Lung (tissue), 12 donors: ENCODE results near the gene PLAAT5. TPM values are rescaled to one million over a fixed set of nuclear protein-coding genes. Genes with fewer than 3 reads are reported as not detected.
"Not testable (repeated sequence)": the region's sequence is repeated elsewhere in the genome, so short reads cannot be mapped to it uniquely, and the experiment has no call there.

Experiments
- ATAC-seq: fragments of 200-7000 bp; cut with Tn5 transposase; one replicate; pipeline ENCODE4 v1.9.1; 2020; ENCODE audit warnings: moderate number of reproducible peaks; ENCODE audit not compliant: insufficient read depth, low FRiP score
- DNase-seq, 3 donors: peaks; one replicate each; pipeline ENCODE4 v3.0.0-alpha.2; 2013 to 2017
- H3K27ac ChIP-seq, 2 donors: one replicate each; pipeline ENCODE4 v1.5.1; 2013; ENCODE audit warnings: mild to moderate bottlenecking in 2 of 2, moderate library complexity in 2 of 2, control low read depth in 1 of 2, inconsistent platforms in 1 of 2, low read depth in 1 of 2, low read length in 1 of 2
- H3K27me3 ChIP-seq, 3 donors: one replicate each; pipeline ENCODE4 v1.5.1; 2013; ENCODE audit warnings: low read length in 2 of 3; ENCODE audit not compliant: control insufficient read depth in 3 of 3, insufficient read depth in 3 of 3
- H3K36me3 ChIP-seq, 4 donors: one replicate each; pipeline ENCODE4 v1.5.1; 2013; ENCODE audit warnings: low read length in 4 of 4, mild to moderate bottlenecking in 1 of 4, moderate library complexity in 1 of 4; ENCODE audit not compliant: control insufficient read depth in 4 of 4, insufficient read depth in 4 of 4
- H3K4me1 ChIP-seq, 5 donors: one replicate each; pipeline ENCODE4 v1.5.1; 2013; ENCODE audit warnings: low read length in 5 of 5, mild to moderate bottlenecking in 2 of 5, moderate library complexity in 1 of 5; ENCODE audit not compliant: control insufficient read depth in 5 of 5, insufficient read depth in 5 of 5
- H3K4me3 ChIP-seq: one replicate; pipeline ENCODE4 v1.5.1; 2013; ENCODE audit warnings: mild to moderate bottlenecking, control low read depth, moderate library complexity
- H3K9ac ChIP-seq, 2 donors: one replicate each; pipeline ENCODE4 v1.5.1; 2013; ENCODE audit warnings: low read length in 2 of 2, control low read depth in 1 of 2; ENCODE audit not compliant: insufficient read depth in 1 of 2
- H3K9me3 ChIP-seq, 4 donors: one replicate each; pipeline ENCODE4 v1.5.1; 2013; ENCODE audit warnings: low read length in 3 of 4, mild to moderate bottlenecking in 1 of 4, moderate library complexity in 1 of 4; ENCODE audit not compliant: control insufficient read depth in 4 of 4, insufficient read depth in 3 of 4
- CTCF ChIP-seq: IDR thresholded peaks from 2 replicates; pipeline ENCODE4 v1.5.1; 2012; ENCODE audit warnings: mild to moderate bottlenecking; ENCODE audit errors: control extremely low read depth, extremely low read depth
- WGBS, 2 donors: extraction: QIAGEN DNeasy Blood & Tissue Kit; methylation state at CpG; one replicate each; pipeline ENCODE4 v1.1.7; 2013; 5-methylcytosine and 5-hydroxymethylcytosine counted together
- polyA plus RNA-seq, 2 donors: library from polyadenylated mRNA; stranded (reverse); fragments of 200-250 nt; gene quantifications; one replicate each; pipeline ENCODE4 v1.2.1, GENCODE V29; 2013
- total RNA-seq, 2 donors: library from RNA; depleted of rRNA in 1 of 2; stranded (reverse); fragments of >200 nt in 1 of 2; gene quantifications; one replicate each; pipeline ENCODE4 v1.2.1, GENCODE V29; 2014 to 2021
- donor health status: control.
- donor health status: control.
- donor health status: Bipolar disorder and iron deficiency.
- donor health status: healthy.
- donor health status: DM: yes; HTN: yes; CAD: no.

The PLAAT5 gene
- total and polyA plus RNA-seq, 4 donors, result 1.1 to 5.6 (median 3.2) TPM

- not testable (repeated sequence) for H3K4me1 ChIP-seq, H3K27me3 ChIP-seq, H3K27ac ChIP-seq, H3K9me3 ChIP-seq, H3K9ac ChIP-seq, DNase-seq, H3K36me3 ChIP-seq, H3K4me3 ChIP-seq, ATAC-seq
- 54 to 73% methylated on average over 2 of the region's 2 CpGs for WGBS, 2 donors
Measured at GRCh38 chr11:63430731-63431130, 60.2 kb downstream of the PLAAT5 start.

- TF ChIP-seq CTCF, result no peak
- Histone ChIP-seq H3K9me3 (peaks cover 0 to 4% (median 0%) of the 10 kb centered on the region in 4 donors), H3K36me3 (no peaks in the 10 kb centered on the region), H3K27me3 (no peaks in the 10 kb centered on the region), H3K4me3 (no peak overlapping the region), H3K27ac (no peak overlapping the region), H3K4me1 (no peaks in the 10 kb centered on the region), H3K9ac (no peak overlapping the region)
- 94 to 96% methylated on average over 2 of the region's 2 CpGs for WGBS, 2 donors
- DNase-seq (no peak), ATAC-seq (no peak)
Measured at GRCh38 chr11:63427971-63428508, 62.9 kb downstream of the PLAAT5 start.

GRCh38 chr11:63417174-63417852, 73.7 kb downstream of the PLAAT5 start:
- Histone ChIP-seq H3K4me3 (no peak overlapping the region), H3K36me3 (no peaks in the 10 kb centered on the region), H3K27ac (no peak overlapping the region), H3K27me3 (no peaks in the 10 kb centered on the region), H3K4me1 (no peaks in the 10 kb centered on the region), H3K9me3 (peaks cover 0 to 8% (median 0%) of the 10 kb centered on the region in 4 donors), H3K9ac (no peak overlapping the region)
- TF ChIP-seq CTCF, result no peak
- 46 to 94% methylated on average over 2 of the region's 2 CpGs for WGBS, 2 donors
- ATAC-seq (no peak), DNase-seq (no peak)

Other genes starting within 250 kb of the PLAAT5 start
- gene SLC22A25, start 247.6 kb downstream of the PLAAT5 start, total RNA-seq, result not detected
- gene SLC22A25, start 247.6 kb downstream of the PLAAT5 start, polyA plus RNA-seq, result not detected
- gene SLC22A9, start 121.4 kb downstream of the PLAAT5 start, total RNA-seq, result not detected
- gene SLC22A9, start 121.4 kb downstream of the PLAAT5 start, polyA plus RNA-seq, result not detected
- 1 to 10 TPM in 1 of 2 donors, under 1 TPM in 1; 0.43 to 1.3 TPM for gene LGALS12, start 14.9 kb upstream of the PLAAT5 start, total RNA-seq
- under 1 TPM; 0.75 to 0.98 TPM for gene LGALS12, start 14.9 kb upstream of the PLAAT5 start, polyA plus RNA-seq
- gene PLAAT4, start 45.6 kb upstream of the PLAAT5 start, total RNA-seq, result 100 to 1,000 TPM in 1 of 2 donors, 10 to 100 TPM in 1; 49.7 to 133 TPM
- 100 to 1,000 TPM; 163 to 336 TPM for gene PLAAT4, start 45.6 kb upstream of the PLAAT5 start, polyA plus RNA-seq
- 1 to 10 TPM; 2.2 to 8.3 TPM for gene PLAAT2, start 72.2 kb upstream of the PLAAT5 start, total RNA-seq
- 10 to 100 TPM; 21.3 to 29.8 TPM for gene PLAAT2, start 72.2 kb upstream of the PLAAT5 start, polyA plus RNA-seq
- gene PLAAT3, start 123.3 kb upstream of the PLAAT5 start, total RNA-seq, result 100 to 1,000 TPM in 1 of 2 donors, 10 to 100 TPM in 1; 12.7 to 124 TPM
- 100 to 1,000 TPM in 1 of 2 donors, 10 to 100 TPM in 1; 55.5 to 232 TPM for gene PLAAT3, start 123.3 kb upstream of the PLAAT5 start, polyA plus RNA-seq
- 10 to 100 TPM; 50.7 to 79.5 TPM for gene ATL3, start 180.2 kb upstream of the PLAAT5 start, total RNA-seq
- 10 to 100 TPM; 13.6 to 16.7 TPM for gene ATL3, start 180.2 kb upstream of the PLAAT5 start, polyA plus RNA-seq
- 100 to 1,000 TPM in 1 of 2 donors, 10 to 100 TPM in 1; 82.1 to 102 TPM for gene RTN3, start 190.3 kb upstream of the PLAAT5 start, total RNA-seq
- gene RTN3, start 190.3 kb upstream of the PLAAT5 start, polyA plus RNA-seq, result 10 to 100 TPM; 87.0 to 98.2 TPM